Heart left ventricle (tissue), 16 donors: ENCODE measurements around the gene COL8A2. TPM values are rescaled to one million over a fixed set of nuclear protein-coding genes. Genes with fewer than 3 reads are reported as not detected.
A peak's percentile ranks its signal among the peaks of the same experiment; 100 is the strongest.

ENCODE experiments used
- ATAC-seq, 4 donors: fragments of 200-7000 bp; cut with Tn5 transposase; one replicate each; pipeline ENCODE4 v1.9.1; 2020 to 2022; ENCODE audit warnings: moderate library complexity in 4 of 4, mild to moderate bottlenecking in 3 of 4, moderate number of reproducible peaks in 1 of 4
- DNase-seq, 5 donors: peaks; one replicate each; pipeline ENCODE4 v3.0.0-alpha.2; 2020
- H3K27ac ChIP-seq, 12 donors: fragments of 200-600 bp; sonication (generic) in 4 of 12; one replicate each; pipeline versions ENCODE4 v1.5.0 to v1.8.0; 2016 to 2022; ENCODE audit warnings: mild to moderate bottlenecking in 2 of 12
- H3K27me3 ChIP-seq, 9 donors: fragments of 200-600 bp; sonication (generic) in 2 of 9; one replicate each; pipeline versions ENCODE4 v1.5.1 to v1.8.0; 2016 to 2022; ENCODE audit warnings: mild to moderate bottlenecking in 3 of 9
- H3K36me3 ChIP-seq, 9 donors: fragments of 200-600 bp; sonication (generic) in 2 of 9; one replicate each; pipeline versions ENCODE4 v1.5.0 to v1.8.0; 2018 to 2022; ENCODE audit warnings: mild to moderate bottlenecking in 2 of 9
- H3K4me1 ChIP-seq, 12 donors: fragments of 200-600 bp; sonication (generic) in 4 of 12; one replicate each; pipeline versions ENCODE4 v1.5.0 to v1.8.0; 2016 to 2022; ENCODE audit warnings: mild to moderate bottlenecking in 3 of 12
- H3K4me3 ChIP-seq, 12 donors: fragments of 200-600 bp; sonication (generic) in 4 of 12; one replicate each; pipeline versions ENCODE4 v1.5.0 to v1.8.0; 2017 to 2022; ENCODE audit warnings: mild to moderate bottlenecking in 9 of 12, moderate library complexity in 4 of 12
- H3K9me3 ChIP-seq, 12 donors: fragments of 200-600 bp; sonication (generic) in 4 of 12; one replicate each; pipeline versions ENCODE4 v1.5.0 to v1.8.0; 2016 to 2022; ENCODE audit warnings: mild to moderate bottlenecking in 1 of 12
- CTCF ChIP-seq, 12 donors: fragments of 200-600 bp; sonication (generic) in 4 of 12; IDR thresholded peaks; one replicate each; pipeline versions ENCODE4 v1.5.0 to v1.8.0; 2018 to 2022; ENCODE audit warnings: antibody characterized with exemption in 12 of 12, mild to moderate bottlenecking in 5 of 12
- POLR2A ChIP-seq, 2 donors: fragments of 450-650 bp; IDR thresholded peaks; one replicate each; pipeline ENCODE4 v1.6.1; 2017; ENCODE audit warnings: antibody characterized with exemption in 2 of 2, mild to moderate bottlenecking in 2 of 2, moderate library complexity in 2 of 2
- WGBS, 4 donors: extraction: QIAGEN DNeasy Blood & Tissue Kit in 2 of 4; methylation state at CpG; one replicate each; pipeline versions ENCODE4 v1.1.5 to v1.1.7; 2013 to 2018; 5-methylcytosine and 5-hydroxymethylcytosine counted together
- intact Hi-C, 10 donors: fragments of 100-400 bp; cut with DNase I; formaldehyde crosslinking; loops; one replicate each; pipeline versions ENCODE4 v1.11.1 to v1.14.2; 2022
- polyA plus RNA-seq, 2 donors: library from polyadenylated mRNA; stranded (reverse); fragments of 200-250 nt; gene quantifications; one replicate each; pipeline ENCODE4 v1.2.3, GENCODE V29; 2013
- total RNA-seq, 9 donors: library from RNA; depleted of rRNA in 2 of 9; stranded (reverse); fragments of >200 nt in 2 of 9; fragmentation: NEBNext Ultra II Directional in 3 of 9; extraction: Animal tissue kit (Norgen Biotek cat#: 25700) in 3 of 9; gene quantifications; one replicate each; pipeline versions ENCODE4 v1.1.0 to v1.2.4, GENCODE V29; 2016 to 2023
- donor health status: ischemic (EF 13 %, LVEDD 7.1; RV severe dilation, severe dysfunction).
- donor health status: healthy with polysubstance abuse.
- donor health status: DM: no; HTN: yes; CAD: no.
- donor health status: DM: no; HTN: no; CAD: no.
- donor health status: ischemic (EF 25% LVEDD 6.9; RV normal size, moderate dysfunction).
- donor health status: ischemic (EF 25% LVEDD 5.7; RV mildly dilated, moderate dysfunction).
- donor health status: healthy.
- donor health status: DM: yes; HTN: yes; CAD: no.
- donor health status: ischemic (EF 35%, LVEDD 5.7; RV mildly dilated, moderate dysfunction).
- donor health status: nonischemic (EF 11% LVEDD 7.7; RV severe dilation, severe dysfunction).
- donor health status: DM: yes; HTN: yes; CAD: no.
- donor health status: PGD.
- donor health status: ischemic (EF 29% LVEDD 5.4; RV normal size, mild dysfunction).
- donor health status: nonischemic (EF 23%, LVEDD 6.1; RV moderate dilation, normal function).

Gene COL8A2
- total and polyA plus RNA-seq, 11 donors, result 0.33 to 2.6 (median 0.60) TPM

- no peak overlapping the region for H3K4me3 ChIP-seq
- DNase-seq, result no peak
- no peaks in the 10 kb centered on the region for H3K36me3 ChIP-seq
- H3K4me1 ChIP-seq, result peaks cover 0 to 33% (median 0%) of the 10 kb centered on the region in 12 donors
- no peaks in the 10 kb centered on the region for H3K27me3 ChIP-seq
- no peaks in the 10 kb centered on the region for H3K9me3 ChIP-seq
- intact Hi-C loops, result no loop called here
- ATAC-seq, result no peak
- 67 to 78% (median 73%) methylated on average over 7 to 10 of the region's 10 CpGs for WGBS, 4 donors
- no peak for TF ChIP-seq CTCF (IDR thresholded peaks at IDR 0.05)
- no peak for TF ChIP-seq POLR2A (IDR thresholded peaks at IDR 0.05)
- no peak overlapping the region for H3K27ac ChIP-seq
Observed at GRCh38 chr1:36118447-36119204, 6.4 kb downstream of the COL8A2 start.

- peaks cover 0 to 23% (median 0%) of the 10 kb centered on the region in 12 donors for H3K4me1 ChIP-seq
- no peak for DNase-seq
- TF ChIP-seq POLR2A (IDR thresholded peaks at IDR 0.05), result no peak
- TF ChIP-seq CTCF (IDR thresholded peaks at IDR 0.05), result no peak
- H3K27me3 ChIP-seq, result no peaks in the 10 kb centered on the region
- ATAC-seq, result no peak
- no peak overlapping the region for H3K27ac ChIP-seq
- intact Hi-C loops, result no loop called here
- H3K4me3 ChIP-seq, result no peak overlapping the region
- H3K9me3 ChIP-seq, result no peaks in the 10 kb centered on the region
- WGBS, 4 donors, result 88 to 92% (median 91%) methylated on average over 5 of the region's 5 CpGs
- no peaks in the 10 kb centered on the region for H3K36me3 ChIP-seq
Observed at GRCh38 chr1:36116901-36117300, 8.1 kb downstream of the COL8A2 start.

GRCh38 chr1:36115931-36116330 lies 9.1 kb downstream of the COL8A2 start:
- no peak for TF ChIP-seq CTCF (IDR thresholded peaks at IDR 0.05)
- no peak for TF ChIP-seq POLR2A (IDR thresholded peaks at IDR 0.05)
- H3K4me3 ChIP-seq, result no peak overlapping the region
- intact Hi-C loops, result no loop called here
- H3K27me3 ChIP-seq, result no peaks in the 10 kb centered on the region
- DNase-seq (no peak), ATAC-seq (peak in 3 of 4 donors; percentile 12 to 32 (median 29))
- 62 to 73% (median 70%) methylated on average over 5 of the region's 5 CpGs for WGBS, 4 donors
- peaks cover 0 to 23% (median 0%) of the 10 kb centered on the region in 12 donors for H3K4me1 ChIP-seq
- H3K36me3 ChIP-seq, result no peaks in the 10 kb centered on the region
- H3K9me3 ChIP-seq, result no peaks in the 10 kb centered on the region
- H3K27ac ChIP-seq, result peak overlapping the region in 1 of 12 donors; percentile 34

- no peak overlapping the region for H3K4me3 ChIP-seq
- no peaks in the 10 kb centered on the region for H3K36me3 ChIP-seq
- WGBS, 4 donors, result 62 to 87% (median 63%) methylated on average over 7 to 18 of the region's 18 CpGs
- H3K27ac ChIP-seq, result peak overlapping the region in 5 of 12 donors; percentile 23 to 72 (median 37)
- TF ChIP-seq CTCF (IDR thresholded peaks at IDR 0.05) (no peak), POLR2A (IDR thresholded peaks at IDR 0.05) (no peak)
- ATAC-seq (peak; percentile 25 to 72 (median 64)), DNase-seq (no peak)
- H3K27me3 ChIP-seq, result no peaks in the 10 kb centered on the region
- H3K4me1 ChIP-seq, result peaks cover 0 to 23% (median 0%) of the 10 kb centered on the region in 12 donors
- intact Hi-C loops, result no loop called here
- no peaks in the 10 kb centered on the region for H3K9me3 ChIP-seq
Observed at GRCh38 chr1:36115200-36115669, 9.8 kb downstream of the COL8A2 start.
